Astrocyte (in vitro differentiated cells and primary cell): ENCODE measurements around the gene SH2D4B.
"Not testable (repeated sequence)": the region's sequence is repeated elsewhere in the genome, so short reads cannot be mapped to it uniquely, and the experiment has no call there.

Experiments
- EZH2 ChIP-seq: IDR thresholded peaks from 2 replicates; pipeline ENCODE4 v1.6.1; 2012; ENCODE audit warnings: mild to moderate bottlenecking, low read length, inconsistent platforms; ENCODE audit not compliant: insufficient read depth
- TF ChIP-seq, protein P1 (sequence below): IDR thresholded peaks from 2 replicates; pipeline ENCODE4 v1.5.1; 2011; ENCODE audit warnings: low read depth, mild to moderate bottlenecking, inconsistent platforms, low read length, moderate library complexity; ENCODE audit not compliant: insufficient read depth

DNA sequence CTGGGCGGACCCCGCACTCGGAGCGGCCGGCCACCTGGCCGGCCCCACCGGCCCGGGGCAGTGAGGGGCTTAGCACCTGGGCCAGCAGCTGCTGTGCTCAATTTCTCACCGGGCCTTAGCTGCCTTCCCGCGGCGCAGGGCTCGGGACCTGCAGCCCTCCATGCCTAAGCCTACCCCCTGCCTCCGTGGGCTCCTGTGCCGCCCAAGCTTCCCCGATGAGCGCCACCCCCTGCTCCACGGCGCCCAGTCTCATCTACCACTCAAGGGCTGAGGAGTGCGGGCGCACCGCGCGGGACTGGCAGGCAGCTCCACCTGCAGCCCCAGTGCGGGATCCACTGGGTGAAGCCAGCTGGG lies 5.6 kb downstream of the SH2D4B start:
- TF ChIP-seq, protein P1, sequence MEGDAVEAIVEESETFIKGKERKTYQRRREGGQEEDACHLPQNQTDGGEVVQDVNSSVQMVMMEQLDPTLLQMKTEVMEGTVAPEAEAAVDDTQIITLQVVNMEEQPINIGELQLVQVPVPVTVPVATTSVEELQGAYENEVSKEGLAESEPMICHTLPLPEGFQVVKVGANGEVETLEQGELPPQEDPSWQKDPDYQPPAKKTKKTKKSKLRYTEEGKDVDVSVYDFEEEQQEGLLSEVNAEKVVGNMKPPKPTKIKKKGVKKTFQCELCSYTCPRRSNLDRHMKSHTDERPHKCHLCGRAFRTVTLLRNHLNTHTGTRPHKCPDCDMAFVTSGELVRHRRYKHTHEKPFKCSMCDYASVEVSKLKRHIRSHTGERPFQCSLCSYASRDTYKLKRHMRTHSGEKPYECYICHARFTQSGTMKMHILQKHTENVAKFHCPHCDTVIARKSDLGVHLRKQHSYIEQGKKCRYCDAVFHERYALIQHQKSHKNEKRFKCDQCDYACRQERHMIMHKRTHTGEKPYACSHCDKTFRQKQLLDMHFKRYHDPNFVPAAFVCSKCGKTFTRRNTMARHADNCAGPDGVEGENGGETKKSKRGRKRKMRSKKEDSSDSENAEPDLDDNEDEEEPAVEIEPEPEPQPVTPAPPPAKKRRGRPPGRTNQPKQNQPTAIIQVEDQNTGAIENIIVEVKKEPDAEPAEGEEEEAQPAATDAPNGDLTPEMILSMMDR: not testable (repeated sequence)
- not testable (repeated sequence) for TF ChIP-seq EZH2
